ENCODE measurements around the gene PANK1. TPM values are rescaled to one million over a fixed set of nuclear protein-coding genes. Genes with fewer than 3 reads are reported as not detected.

The PANK1 gene
- total and polyA plus RNA-seq, 2 experiments from 2014 or later = 21.6 to 55.5 TPM

DNA sequence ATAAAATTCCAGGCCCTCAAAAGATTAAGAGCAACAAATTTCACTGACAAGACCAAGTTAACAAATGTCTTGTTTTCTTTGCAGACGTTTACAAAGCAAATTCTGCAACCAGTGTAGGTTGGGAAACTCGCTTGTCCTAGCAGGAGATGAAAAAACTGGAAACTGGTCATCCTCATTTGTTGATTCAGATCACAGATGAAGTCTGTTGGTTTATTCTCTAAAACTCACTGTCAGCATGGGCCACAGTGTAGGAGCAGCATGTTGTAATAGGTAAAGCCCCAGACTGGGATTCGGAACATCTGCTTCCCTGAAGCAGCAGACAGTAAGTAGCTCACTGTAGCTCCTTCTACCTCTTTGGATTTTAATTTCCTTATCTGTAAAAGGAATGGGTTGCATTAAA, 31.5 kb downstream of the PANK1 start:
- H3K27ac ChIP-seq = no peak overlapping the region
- H3K36me3 ChIP-seq (replicated peaks; ENCODE audit: insufficient read depth, low read depth) = no peaks in the 10 kb centered on the region
- H3K4me3 ChIP-seq = no peak overlapping the region
- no peak overlapping the region for H3K4me2 ChIP-seq
- TF ChIP-seq, protein P1, sequence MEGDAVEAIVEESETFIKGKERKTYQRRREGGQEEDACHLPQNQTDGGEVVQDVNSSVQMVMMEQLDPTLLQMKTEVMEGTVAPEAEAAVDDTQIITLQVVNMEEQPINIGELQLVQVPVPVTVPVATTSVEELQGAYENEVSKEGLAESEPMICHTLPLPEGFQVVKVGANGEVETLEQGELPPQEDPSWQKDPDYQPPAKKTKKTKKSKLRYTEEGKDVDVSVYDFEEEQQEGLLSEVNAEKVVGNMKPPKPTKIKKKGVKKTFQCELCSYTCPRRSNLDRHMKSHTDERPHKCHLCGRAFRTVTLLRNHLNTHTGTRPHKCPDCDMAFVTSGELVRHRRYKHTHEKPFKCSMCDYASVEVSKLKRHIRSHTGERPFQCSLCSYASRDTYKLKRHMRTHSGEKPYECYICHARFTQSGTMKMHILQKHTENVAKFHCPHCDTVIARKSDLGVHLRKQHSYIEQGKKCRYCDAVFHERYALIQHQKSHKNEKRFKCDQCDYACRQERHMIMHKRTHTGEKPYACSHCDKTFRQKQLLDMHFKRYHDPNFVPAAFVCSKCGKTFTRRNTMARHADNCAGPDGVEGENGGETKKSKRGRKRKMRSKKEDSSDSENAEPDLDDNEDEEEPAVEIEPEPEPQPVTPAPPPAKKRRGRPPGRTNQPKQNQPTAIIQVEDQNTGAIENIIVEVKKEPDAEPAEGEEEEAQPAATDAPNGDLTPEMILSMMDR (IDR thresholded peaks at IDR 0.05; ENCODE audit: poor library complexity) = no peak
- TF ChIP-seq EZH2phosphoT487 (IDR thresholded peaks at IDR 0.05; ENCODE audit: low read depth, severe bottlenecking, unreplicated experiment) (no peak), EZH2 (IDR thresholded peaks at IDR 0.05; ENCODE audit: borderline replicate concordance) (no peak)
- H3K79me2 ChIP-seq = peaks cover 35% of the 10 kb centered on the region
- no peak overlapping the region for H2AFZ ChIP-seq
- WGBS (ENCODE audit: low lambda C conversion rate, missing lambda C conversion rate) = 78% methylated on average over 3 of the region's 3 CpGs
- H3K9me2 ChIP-seq (replicated peaks; ENCODE audit: insufficient read depth) = no peaks in the 10 kb centered on the region
- no peaks in the 10 kb centered on the region for H3K27me3 ChIP-seq
- no peak for DNase-seq (ENCODE audit: low spot score)
- H4K20me1 ChIP-seq (ENCODE audit: insufficient read depth, poor library complexity, severe bottlenecking) = no peaks in the 10 kb centered on the region
- no peaks in the 10 kb centered on the region for H3K9me3 ChIP-seq (ENCODE audit: low read depth)
- H3K4me1 ChIP-seq (ENCODE audit: insufficient read depth) = no peaks in the 10 kb centered on the region

DNA sequence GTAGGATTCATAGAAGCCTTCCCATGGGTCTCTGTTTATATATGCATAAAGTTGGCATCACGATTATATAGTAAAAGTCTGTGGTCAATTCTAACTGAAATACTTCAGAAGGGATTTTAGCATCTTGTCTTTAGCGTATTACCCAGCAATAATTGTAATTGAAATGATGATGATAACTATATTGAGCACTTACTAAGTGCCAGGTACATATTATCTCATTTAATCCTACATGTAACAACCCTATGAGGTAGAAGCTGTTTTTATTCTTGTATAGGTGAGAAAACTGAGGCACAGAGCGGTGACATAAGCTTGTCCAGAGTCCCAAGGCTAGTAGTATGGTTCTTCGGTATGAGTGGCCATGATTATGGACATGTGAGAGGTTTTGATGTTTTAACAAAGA, 33.8 kb downstream of the PANK1 start:
- no peak overlapping the region for H3K4me2 ChIP-seq
- 98% methylated on average over 4 of the region's 4 CpGs for WGBS (ENCODE audit: low lambda C conversion rate, missing lambda C conversion rate)
- H3K27ac ChIP-seq = no peak overlapping the region
- H3K9me2 ChIP-seq (replicated peaks; ENCODE audit: insufficient read depth) = no peaks in the 10 kb centered on the region
- no peaks in the 10 kb centered on the region for H3K27me3 ChIP-seq
- H3K79me2 ChIP-seq = peaks cover 28% of the 10 kb centered on the region
- no peaks in the 10 kb centered on the region for H3K36me3 ChIP-seq (replicated peaks; ENCODE audit: insufficient read depth, low read depth)
- no peaks in the 10 kb centered on the region for H3K9me3 ChIP-seq (ENCODE audit: low read depth)
- no peaks in the 10 kb centered on the region for H3K4me1 ChIP-seq (ENCODE audit: insufficient read depth)
- H2AFZ ChIP-seq = no peak overlapping the region
- no peak overlapping the region for H3K4me3 ChIP-seq
- no peaks in the 10 kb centered on the region for H4K20me1 ChIP-seq (ENCODE audit: insufficient read depth, poor library complexity, severe bottlenecking)
- DNase-seq (ENCODE audit: low spot score) = no peak
- TF ChIP-seq, protein P1 (IDR thresholded peaks at IDR 0.05; ENCODE audit: poor library complexity) = no peak
- TF ChIP-seq EZH2phosphoT487 (IDR thresholded peaks at IDR 0.05; ENCODE audit: low read depth, severe bottlenecking, unreplicated experiment) (no peak), EZH2 (IDR thresholded peaks at IDR 0.05; ENCODE audit: borderline replicate concordance) (no peak)

GRCh38 chr10:89609833-89610346, 35.2 kb downstream of the PANK1 start:
- Histone ChIP-seq H3K9me2 (replicated peaks; ENCODE audit: insufficient read depth) (no peaks in the 10 kb centered on the region), H3K4me1 (ENCODE audit: insufficient read depth) (no peaks in the 10 kb centered on the region), H3K27me3 (no peaks in the 10 kb centered on the region), H3K36me3 (replicated peaks; ENCODE audit: insufficient read depth, low read depth) (no peaks in the 10 kb centered on the region), H3K4me2 (no peak overlapping the region), H3K79me2 (peaks cover 18% of the 10 kb centered on the region), H3K4me3 (no peak overlapping the region), H3K9me3 (ENCODE audit: low read depth) (no peaks in the 10 kb centered on the region), H2AFZ (no peak overlapping the region), H4K20me1 (ENCODE audit: insufficient read depth, poor library complexity, severe bottlenecking) (no peaks in the 10 kb centered on the region), H3K27ac (no peak overlapping the region)
- DNase-seq (ENCODE audit: low spot score) = peak; percentile 22
- TF ChIP-seq EZH2 (IDR thresholded peaks at IDR 0.05; ENCODE audit: borderline replicate concordance) (no peak), EZH2phosphoT487 (IDR thresholded peaks at IDR 0.05; ENCODE audit: low read depth, severe bottlenecking, unreplicated experiment) (no peak)
- TF ChIP-seq, protein P1 (IDR thresholded peaks at IDR 0.05; ENCODE audit: poor library complexity) = no peak
- WGBS (ENCODE audit: low lambda C conversion rate, missing lambda C conversion rate) = 24% methylated on average over 2 of the region's 2 CpGs
